ENCODE measurements around the gene ZNF70. TPM values are rescaled to one million over a fixed set of nuclear protein-coding genes. Genes with fewer than 3 reads are reported as not detected.

ZNF70 gene
- total RNA-seq, 1 experiment from 2014 or later: 5.4 TPM

- Histone ChIP-seq H3K27me3 (replicated peaks; ENCODE audit: control insufficient read depth, insufficient read depth, low read length) (no peaks in the 10 kb centered on the region), H3K4me1 (peaks cover 4% of the 10 kb centered on the region; the same call in 1 of the 2 replicates), H3K4me3 (ENCODE audit: low read depth, low read length) (peak overlapping the region; percentile 9; the same call in 1 of the 2 replicates), H3K9me3 (no peaks in the 10 kb centered on the region), H3K36me3 (ENCODE audit: control insufficient read depth, insufficient read depth, low read length) (no peaks in the 10 kb centered on the region; the same call in 1 of the 2 replicates)
- intact Hi-C loops (cut with micrococcal nuclease; ENCODE audit: unreplicated experiment): loop anchor here (2.0 kb wide), 1 partner anchor 95 kb away; no protein-coding TSS in a partner anchor
- no peaks in the 10 kb centered on the region for H3K27me3 Mint-ChIP-seq (ENCODE audit: insufficient read depth, unreplicated experiment)
- no peak for TF ChIP-seq CTCF (IDR thresholded peaks at IDR 0.05; ENCODE audit: insufficient read depth in 1 of 2, low read depth in 1 of 2, low read length in 1 of 2, severe bottlenecking in 1 of 2, unreplicated experiment in 1 of 2)
- H3K4me1 Mint-ChIP-seq (ENCODE audit: low read depth, unreplicated experiment): no peaks in the 10 kb centered on the region
- ChIA-PET CTCF (no interaction called here), POLR2A (no interaction called here)
- H3K9me3 Mint-ChIP-seq (ENCODE audit: unreplicated experiment): no peaks in the 10 kb centered on the region
- no TSS peak for BruUV-seq (replicated peaks)
- H3K27ac Mint-ChIP-seq (ENCODE audit: unreplicated experiment): no peak overlapping the region
- DNase-seq: no peak
- H3K4me3 Mint-ChIP-seq (ENCODE audit: unreplicated experiment): peak overlapping the region; percentile 74
- H3K36me3 Mint-ChIP-seq (ENCODE audit: insufficient read depth, unreplicated experiment): peaks cover 27% of the 10 kb centered on the region
These were observed 35.0 kb downstream of the ZNF70 start for GRCh38 chr22:23715806-23716375.

GRCh38 chr22:23714596-23715578, 36.0 kb downstream of the ZNF70 start:
- H3K4me1 Mint-ChIP-seq (ENCODE audit: low read depth, unreplicated experiment): no peaks in the 10 kb centered on the region
- ChIA-PET POLR2A (interaction anchor here (0.6 kb wide), 1 partner anchor 84 kb away, joined by 3 read pairs; no protein-coding TSS in a partner anchor), CTCF (no interaction called here)
- Histone ChIP-seq H3K27me3 (replicated peaks; ENCODE audit: control insufficient read depth, insufficient read depth, low read length) (no peaks in the 10 kb centered on the region), H3K4me3 (ENCODE audit: low read depth, low read length) (no peak overlapping the region), H3K9me3 (no peaks in the 10 kb centered on the region), H3K4me1 (peaks cover 4% of the 10 kb centered on the region; the same call in 1 of the 2 replicates), H3K36me3 (ENCODE audit: control insufficient read depth, insufficient read depth, low read length) (no peaks in the 10 kb centered on the region; the same call in 1 of the 2 replicates)
- peaks cover 36% of the 10 kb centered on the region for H3K36me3 Mint-ChIP-seq (ENCODE audit: insufficient read depth, unreplicated experiment)
- H3K4me3 Mint-ChIP-seq (ENCODE audit: unreplicated experiment): peak overlapping the region; percentile 74
- H3K9me3 Mint-ChIP-seq (ENCODE audit: unreplicated experiment): no peaks in the 10 kb centered on the region
- TF ChIP-seq CTCF (IDR thresholded peaks at IDR 0.05; ENCODE audit: insufficient read depth in 1 of 2, low read depth in 1 of 2, low read length in 1 of 2, severe bottlenecking in 1 of 2, unreplicated experiment in 1 of 2): no peak
- DNase-seq: peak in 1 of 2 experiments; percentile 15
- BruUV-seq (replicated peaks): no TSS peak
- H3K27ac Mint-ChIP-seq (ENCODE audit: unreplicated experiment): no peak overlapping the region
- no peaks in the 10 kb centered on the region for H3K27me3 Mint-ChIP-seq (ENCODE audit: insufficient read depth, unreplicated experiment)
- intact Hi-C loops (cut with micrococcal nuclease; ENCODE audit: unreplicated experiment): no loop called here

All from Caco-2 (cell line).